Fibroblast of lung (primary cell): Measurements from ENCODE around the gene PPRC1.

Source experiments
- CTCF ChIP-seq, 2 donors: IDR thresholded peaks in 1 of 2; conservative IDR thresholded peaks in 1 of 2; 1 replicate in 1 of 2; 2 replicates in 1 of 2; pipeline ENCODE4 v1.5.1; 2011 to 2012; ENCODE audit warnings: low read length in 2 of 2, control low read depth in 1 of 2, inconsistent platforms in 1 of 2, low read depth in 1 of 2, mild to moderate bottlenecking in 1 of 2
- EZH2 ChIP-seq: IDR thresholded peaks from 2 replicates; pipeline ENCODE4 v1.5.1; 2012; ENCODE audit warnings: low read length, control low read depth, mild to moderate bottlenecking; ENCODE audit errors: missing control alignments

DNA sequence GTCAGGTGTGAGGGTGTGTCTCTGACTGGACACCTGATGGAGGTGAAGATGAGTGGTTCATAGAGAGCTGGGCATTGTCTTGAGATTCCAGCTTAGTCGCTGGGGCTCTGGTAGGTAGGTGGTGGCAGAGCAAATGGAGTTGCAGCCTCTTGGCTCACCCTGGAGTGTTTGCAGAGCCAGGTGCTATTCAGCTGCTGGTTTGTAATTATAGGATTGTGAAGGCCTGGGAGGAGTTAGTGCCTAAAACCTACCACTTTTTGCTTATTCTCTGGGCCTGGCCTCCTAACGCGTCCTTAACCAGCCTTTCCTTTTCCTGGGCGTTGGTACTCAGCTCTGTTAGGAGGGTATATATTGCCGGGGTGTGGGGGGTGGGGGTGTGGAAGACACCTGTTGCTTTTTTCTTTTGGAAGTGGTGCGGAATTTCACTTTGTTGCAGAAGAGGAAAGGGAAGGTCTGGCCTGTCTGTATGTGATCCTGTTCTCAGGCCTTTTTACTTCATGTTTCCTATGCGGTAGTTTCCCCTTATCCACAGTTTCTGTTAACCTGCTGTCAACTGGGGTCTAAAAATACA is 3.2 kb downstream of the PPRC1 start:
- TF ChIP-seq EZH2: no peak
- TF ChIP-seq CTCF (conservative IDR thresholded peaks at IDR 0.05 in 1 of 2, IDR thresholded peaks at IDR 0.05 in 1 of 2; ENCODE audit: low read depth in 1 of 2, low read length in 2 of 2): no peak
